PC-3 (cell line): ENCODE measurements around the gene MSI2.

Source experiments
- CTCF ChIP-seq: fragments of 300-600 bp; sonication (generic); conservative IDR thresholded peaks from 2 replicates; pipeline ENCODE4 v1.5.1; 2017; ENCODE audit warnings: antibody characterized with exemption, low read depth, mild to moderate bottlenecking, low read length
- EZH2 ChIP-seq: fragments of 300-600 bp; sonication (generic); IDR thresholded peaks from one replicate; pipeline ENCODE4 v1.6.1; 2017; ENCODE audit warnings: antibody characterized with exemption, mild to moderate bottlenecking, low read length; ENCODE audit not compliant: unreplicated experiment
- EZH2phosphoT487 ChIP-seq: fragments of 300-600 bp; sonication (generic); IDR thresholded peaks from 2 replicates; pipeline ENCODE4 v1.6.1; 2018; ENCODE audit warnings: mild to moderate bottlenecking, antibody characterized with exemption, low read length, borderline replicate concordance

GRCh38 chr17:57318913-57319312 is 62.6 kb downstream of the MSI2 start:
- TF ChIP-seq CTCF (no peak), EZH2 (no peak), EZH2phosphoT487 (no peak)
